HG03103 (cell line): Measurements from ENCODE around the gene LIPC.
A peak's percentile ranks its signal among the peaks of the same experiment; 100 is the strongest.

ENCODE experiments used
- ATAC-seq: cut with Tn5 transposase; IDR thresholded peaks from one replicate; pipeline ENCODE4 v1.9.1; 2021; ENCODE audit warnings: low read depth; ENCODE audit not compliant: unreplicated experiment

LIPC gene

GRCh38 chr15:58512522-58512921 is 80.7 kb downstream of the LIPC start:
- ATAC-seq: no peak

DNA sequence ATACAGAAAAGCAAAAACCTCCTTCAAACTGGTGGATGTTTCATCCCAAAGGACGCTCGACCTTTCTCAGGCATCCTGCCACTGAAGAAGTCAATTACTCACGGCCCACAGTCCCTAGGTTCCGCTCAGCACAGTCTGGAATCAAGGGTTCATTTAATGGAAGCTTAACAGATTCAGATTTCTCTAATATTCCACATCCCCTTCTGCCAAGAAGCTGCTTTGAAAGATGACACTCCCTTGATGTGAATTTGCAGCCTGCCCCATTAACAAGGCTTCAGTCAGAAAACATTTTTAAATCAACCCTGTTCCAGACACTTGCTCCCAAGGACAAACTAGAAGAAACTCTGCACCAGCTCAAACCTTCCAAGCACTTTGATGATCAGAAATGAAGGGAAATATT is 81.2 kb downstream of the LIPC start:
- ATAC-seq: no peak

GRCh38 chr15:58513726-58514336 is 82.0 kb downstream of the LIPC start:
- no peak for ATAC-seq

GRCh38 chr15:58515807-58516206 is 84.0 kb downstream of the LIPC start:
- ATAC-seq: no peak

GRCh38 chr15:58517252-58517681 is 85.5 kb downstream of the LIPC start:
- no peak for ATAC-seq

- peak; percentile 50 for ATAC-seq
Observed at GRCh38 chr15:58517682-58518525, 86.1 kb downstream of the LIPC start.

- no peak for ATAC-seq
Observed at GRCh38 chr15:58518626-58519025, 86.8 kb downstream of the LIPC start.

- no peak for ATAC-seq
Observed at GRCh38 chr15:58519516-58519915, 87.7 kb downstream of the LIPC start.

DNA sequence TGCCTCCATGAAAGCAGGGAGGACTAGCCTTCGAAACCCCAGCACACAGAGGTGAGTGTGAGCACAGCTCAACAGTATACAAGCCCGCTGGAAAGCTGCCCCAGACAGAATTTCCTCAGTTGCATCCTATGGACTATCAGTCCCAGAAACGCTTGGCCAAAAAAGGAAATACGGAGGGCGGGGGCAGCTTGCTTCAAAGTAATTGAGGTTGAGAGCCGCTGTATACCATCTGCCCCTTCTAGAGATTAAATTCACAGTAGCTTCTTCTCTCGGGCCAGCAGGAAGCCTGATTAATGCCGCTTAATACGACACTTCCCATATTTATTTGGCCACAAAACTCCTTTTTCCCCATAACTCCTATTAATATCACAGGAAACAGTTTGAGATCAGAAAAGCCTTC is 88.7 kb downstream of the LIPC start:
- ATAC-seq: no peak

DNA sequence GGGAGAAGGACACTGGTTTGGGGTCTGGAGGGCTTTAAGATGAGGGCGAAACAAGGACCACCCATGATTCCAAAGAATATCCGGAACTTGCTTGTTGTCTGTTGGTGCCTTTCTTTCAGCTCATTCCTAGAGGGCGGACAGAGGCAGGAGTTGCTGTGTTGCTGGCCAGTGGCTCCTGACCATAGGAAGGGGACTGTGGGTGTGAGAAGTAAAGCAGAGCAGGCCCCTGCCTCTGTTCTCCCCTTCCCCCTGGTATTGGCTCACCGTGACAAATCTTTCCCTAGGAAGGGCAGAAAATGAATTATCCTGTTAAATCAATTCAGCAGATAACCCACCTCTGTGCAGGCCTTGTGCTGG is 89.1 kb downstream of the LIPC start:
- no peak for ATAC-seq

GRCh38 chr15:58521293-58521991 is 89.7 kb downstream of the LIPC start:
- ATAC-seq: no peak

DNA sequence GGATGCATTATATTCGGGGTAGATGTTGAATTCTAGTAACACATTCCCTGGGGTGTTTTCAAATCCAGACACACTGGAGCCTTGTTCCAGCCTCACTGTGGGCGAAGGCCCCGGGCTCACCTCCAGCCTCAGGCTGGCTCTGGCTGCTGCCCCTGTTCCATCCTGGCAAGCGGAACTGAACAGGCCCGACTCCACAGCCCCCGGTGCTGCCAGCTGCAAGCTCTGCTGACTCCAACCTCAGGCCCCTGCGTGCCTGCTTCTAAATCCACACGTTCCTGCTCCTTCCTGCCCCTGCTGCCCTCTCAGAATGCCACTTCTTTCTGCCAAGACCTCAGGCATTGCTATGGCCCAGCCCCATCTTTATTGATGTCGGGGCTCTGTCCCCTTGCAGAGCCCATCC is 90.6 kb downstream of the LIPC start:
- no peak for ATAC-seq

GRCh38 chr15:58522865-58523264 is 91.1 kb downstream of the LIPC start:
- no peak for ATAC-seq

DNA sequence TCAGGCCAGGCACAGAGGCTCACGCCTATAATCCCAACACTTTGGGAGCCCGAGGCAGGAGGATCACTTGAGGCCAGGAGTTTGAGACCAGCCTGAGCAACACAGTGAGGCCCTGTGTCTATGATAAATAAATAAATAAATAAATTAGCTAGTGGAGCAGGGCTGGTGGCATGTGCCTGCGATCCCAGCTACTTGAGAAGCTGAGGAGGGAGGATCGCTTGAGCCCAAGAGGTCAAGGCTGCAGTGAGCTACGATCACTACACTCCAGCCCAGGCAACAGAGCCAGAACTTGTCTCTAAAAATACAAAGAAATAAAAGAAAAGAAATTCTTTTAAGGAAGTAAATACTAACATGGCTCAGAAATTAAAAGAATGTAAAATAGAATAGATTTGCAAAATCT is 91.8 kb downstream of the LIPC start:
- ATAC-seq: no peak

DNA sequence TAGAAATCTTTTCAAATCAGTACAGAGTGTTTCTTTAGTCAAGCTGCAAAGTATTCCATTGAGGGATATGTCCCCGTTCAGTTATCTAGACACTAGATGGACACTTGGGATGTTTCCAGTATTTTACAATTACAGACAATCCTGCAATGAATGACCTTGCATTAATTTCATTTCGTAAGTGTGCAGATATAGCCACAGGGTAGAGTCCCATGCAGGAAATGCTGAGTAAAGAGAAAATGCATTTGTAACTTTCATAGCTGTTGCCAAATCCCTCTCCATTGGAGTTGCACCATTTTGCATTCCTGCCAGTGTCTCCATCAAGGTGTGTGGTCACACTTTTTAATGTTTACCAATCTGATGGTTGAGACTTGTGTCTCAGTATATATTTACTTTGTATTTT is 92.5 kb downstream of the LIPC start:
- no peak for ATAC-seq

DNA sequence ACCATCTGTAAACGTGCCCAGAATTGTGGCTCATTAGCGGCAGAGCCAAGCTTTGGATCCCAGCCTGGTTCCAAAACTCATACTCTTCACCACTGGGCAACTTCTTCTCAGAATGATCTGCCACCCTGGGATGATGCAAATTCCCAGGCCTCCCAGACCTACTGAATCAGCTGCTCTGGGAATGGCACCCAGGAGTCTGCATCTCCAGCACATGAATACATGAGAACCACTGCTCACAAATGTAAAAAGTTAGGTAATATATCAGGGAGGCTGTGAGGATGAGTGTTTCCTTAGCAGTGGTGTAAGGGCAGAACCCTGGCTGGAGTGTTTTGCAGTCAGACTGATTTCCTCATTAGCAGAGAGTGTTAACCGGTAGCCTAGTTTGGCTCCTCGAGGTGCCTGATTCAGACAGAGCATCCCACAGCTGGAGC is 94.2 kb downstream of the LIPC start:
- ATAC-seq: no peak

DNA sequence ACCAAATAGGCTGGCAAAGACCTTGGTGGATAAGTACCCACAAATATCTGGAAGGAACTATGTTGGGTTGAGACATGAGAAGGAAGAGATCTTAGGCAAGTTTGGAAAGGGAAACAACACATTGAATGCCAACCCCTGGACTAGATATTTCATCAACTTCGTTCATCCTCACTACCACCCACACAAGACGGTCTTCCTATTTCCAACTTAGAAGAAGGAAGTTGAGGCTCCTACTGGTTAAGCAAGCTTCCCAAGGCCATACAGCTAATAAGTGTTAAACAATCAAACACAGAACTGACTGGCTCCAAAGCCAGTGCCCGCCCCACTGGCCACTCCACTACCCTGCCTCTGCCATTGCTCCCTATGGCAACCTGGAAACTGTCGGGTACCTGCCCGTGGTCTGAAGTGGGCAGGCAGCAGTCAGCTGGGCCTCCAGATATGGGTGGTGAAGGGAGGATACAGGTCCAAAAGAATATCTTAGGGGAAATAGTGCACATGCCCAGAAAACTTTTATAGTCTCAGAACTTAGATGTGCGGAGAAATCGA is 94.9 kb downstream of the LIPC start:
- ATAC-seq: no peak

DNA sequence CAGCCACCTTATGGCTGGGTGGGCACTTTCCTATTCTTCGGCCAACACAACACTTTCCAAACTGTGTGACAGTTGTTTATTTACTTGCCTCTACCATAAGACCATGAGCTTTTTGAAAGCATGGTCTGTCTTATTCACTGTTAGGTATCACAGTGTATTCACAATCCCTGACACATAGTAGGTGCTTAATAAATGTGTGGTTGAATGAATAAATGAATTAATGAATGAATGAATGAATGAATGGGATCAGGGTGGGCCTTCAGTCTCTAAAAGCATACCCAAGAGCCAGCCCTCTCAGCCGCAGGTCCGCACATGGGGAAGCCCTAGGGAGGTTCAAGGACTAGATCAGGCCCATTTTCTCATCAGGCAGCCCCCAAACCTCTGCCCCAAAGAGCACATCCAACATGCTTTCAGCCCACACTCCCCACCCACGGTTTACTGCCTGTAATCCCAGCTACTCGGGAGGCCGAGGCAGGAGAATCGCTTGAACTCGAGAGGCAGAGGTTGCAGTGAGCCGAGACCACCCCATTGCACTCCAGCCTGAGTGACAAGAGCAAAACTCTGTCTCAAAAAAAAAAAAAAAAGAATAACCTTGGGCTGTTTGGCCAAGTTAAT is 95.9 kb downstream of the LIPC start:
- ATAC-seq: no peak

- ATAC-seq: no peak
Observed at GRCh38 chr15:58528188-58528870, 96.5 kb downstream of the LIPC start.

GRCh38 chr15:58529041-58529440 is 97.2 kb downstream of the LIPC start:
- ATAC-seq: no peak
